Esophagus squamous epithelium (tissue), 5 donors: ENCODE measurements around the gene THSD7A. TPM values are rescaled to one million over a fixed set of nuclear protein-coding genes. Genes with fewer than 3 reads are reported as not detected.

Experiments
- DNase-seq: peaks from one replicate; lab custom pipeline; 2025; lab: John Stamatoyannopoulos, UW
- H3K27ac ChIP-seq, 4 donors: fragments of 200-600 bp; sonication (generic); one replicate each; pipeline ENCODE4 v1.5.1; 2016 to 2019; ENCODE audit warnings: mild to moderate bottlenecking in 1 of 4
- H3K27me3 ChIP-seq, 4 donors: fragments of 200-600 bp; sonication (generic); 1 replicate in 3 of 4; 2 replicates in 1 of 4; pipeline versions ENCODE4 v1.5.1 to v1.6.0; 2017 to 2021; ENCODE audit warnings: antibody characterized with exemption in 1 of 4
- H3K36me3 ChIP-seq, 3 donors: fragments of 200-600 bp; sonication (generic); one replicate each; pipeline ENCODE4 v1.5.1; 2016 to 2019
- H3K4me1 ChIP-seq, 3 donors: fragments of 200-600 bp; sonication (generic); one replicate each; pipeline ENCODE4 v1.5.1; 2017 to 2019
- H3K4me3 ChIP-seq, 4 donors: fragments of 200-600 bp; sonication (generic); 1 replicate in 3 of 4; 2 replicates in 1 of 4; pipeline ENCODE4 v1.5.1; 2016 to 2019; ENCODE audit warnings: mild to moderate bottlenecking in 2 of 4, moderate library complexity in 1 of 4
- H3K9me3 ChIP-seq, 3 donors: fragments of 200-600 bp; sonication (generic); one replicate each; pipeline ENCODE4 v1.5.1; 2016 to 2019
- POLR2A ChIP-seq, 4 donors: fragments of 450-650 bp; IDR thresholded peaks; one replicate each; pipeline ENCODE4 v1.6.1; 2017; ENCODE audit warnings: antibody characterized with exemption in 4 of 4, mild to moderate bottlenecking in 4 of 4, moderate library complexity in 3 of 4
- whole genome bisulfite sequencing, 2 donors: methylation state at CpG; one replicate each; pipeline ENCODE4 v1.1.5; 2018; 5-methylcytosine and 5-hydroxymethylcytosine counted together
- intact Hi-C: fragments of 100-400 bp; cut with DNase I; formaldehyde crosslinking; loops from one replicate; pipeline ENCODE4 v1.15.0; 2022
- total RNA-seq, 4 donors: library from RNA; depleted of rRNA; stranded (reverse); fragments of >200 nt; gene quantifications; one replicate each; pipeline ENCODE4 v1.1.0, GENCODE V29; 2016
- TF ChIP-seq, protein P1 (sequence below), 6 experiments: fragments of 450-650 bp in 4 of 6; fragments of 200-600 bp in 2 of 6; sonication (generic) in 2 of 6; IDR thresholded peaks; one replicate each; pipeline ENCODE4 v1.5.1; 2016 to 2019; ENCODE audit warnings: antibody characterized with exemption in 6 of 6, mild to moderate bottlenecking in 4 of 6, moderate library complexity in 4 of 6
- donor health status: DM: yes; HTN: yes; CAD: no.

THSD7A gene
- total RNA-seq, 4 donors from 2014 or later, result 0.57 to 2.5 (median 1.4) TPM; not detected in 1

DNA sequence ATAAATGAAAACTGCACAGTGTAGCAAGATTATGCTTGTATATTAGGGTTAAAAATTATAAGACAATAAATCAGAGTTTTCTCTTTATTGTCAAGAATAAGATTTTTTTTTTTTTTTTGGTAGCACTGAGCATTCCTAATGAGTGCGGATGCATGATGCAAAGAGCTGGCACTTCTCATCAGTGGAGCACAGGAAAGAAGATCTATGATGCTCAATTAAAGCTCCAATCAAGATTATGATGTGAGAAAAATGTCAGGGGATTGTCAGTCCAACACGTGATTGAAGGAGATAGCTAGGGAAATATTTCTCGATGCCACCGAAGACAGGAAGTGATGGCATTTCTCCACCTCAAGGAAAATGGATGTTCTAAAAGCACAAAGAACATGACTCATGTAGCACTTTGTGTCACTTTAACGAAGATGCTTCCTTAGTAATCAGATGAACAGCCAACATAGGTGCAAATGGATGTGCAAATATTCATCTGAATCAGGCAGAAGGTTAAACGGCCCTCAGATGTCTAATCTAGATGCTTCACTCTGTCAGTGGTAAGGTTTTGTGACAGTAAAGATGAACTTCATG is 240.9 kb downstream of the THSD7A start:
- intact Hi-C loops, result no loop called here
- H3K36me3 ChIP-seq, result no peaks in the 10 kb centered on the region
- TF ChIP-seq, protein P1, sequence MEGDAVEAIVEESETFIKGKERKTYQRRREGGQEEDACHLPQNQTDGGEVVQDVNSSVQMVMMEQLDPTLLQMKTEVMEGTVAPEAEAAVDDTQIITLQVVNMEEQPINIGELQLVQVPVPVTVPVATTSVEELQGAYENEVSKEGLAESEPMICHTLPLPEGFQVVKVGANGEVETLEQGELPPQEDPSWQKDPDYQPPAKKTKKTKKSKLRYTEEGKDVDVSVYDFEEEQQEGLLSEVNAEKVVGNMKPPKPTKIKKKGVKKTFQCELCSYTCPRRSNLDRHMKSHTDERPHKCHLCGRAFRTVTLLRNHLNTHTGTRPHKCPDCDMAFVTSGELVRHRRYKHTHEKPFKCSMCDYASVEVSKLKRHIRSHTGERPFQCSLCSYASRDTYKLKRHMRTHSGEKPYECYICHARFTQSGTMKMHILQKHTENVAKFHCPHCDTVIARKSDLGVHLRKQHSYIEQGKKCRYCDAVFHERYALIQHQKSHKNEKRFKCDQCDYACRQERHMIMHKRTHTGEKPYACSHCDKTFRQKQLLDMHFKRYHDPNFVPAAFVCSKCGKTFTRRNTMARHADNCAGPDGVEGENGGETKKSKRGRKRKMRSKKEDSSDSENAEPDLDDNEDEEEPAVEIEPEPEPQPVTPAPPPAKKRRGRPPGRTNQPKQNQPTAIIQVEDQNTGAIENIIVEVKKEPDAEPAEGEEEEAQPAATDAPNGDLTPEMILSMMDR (IDR thresholded peaks at IDR 0.05), result no peak
- no peak for TF ChIP-seq POLR2A (IDR thresholded peaks at IDR 0.05)
- H3K9me3 ChIP-seq, result no peaks in the 10 kb centered on the region
- no peaks in the 10 kb centered on the region for H3K27me3 ChIP-seq
- DNase-seq, result no peak
- WGBS, 2 donors, result 64 to 72% methylated on average over 6 of the region's 6 CpGs
- H3K27ac ChIP-seq, result no peak overlapping the region
- H3K4me1 ChIP-seq, result no peaks in the 10 kb centered on the region
- no peak overlapping the region for H3K4me3 ChIP-seq

DNA sequence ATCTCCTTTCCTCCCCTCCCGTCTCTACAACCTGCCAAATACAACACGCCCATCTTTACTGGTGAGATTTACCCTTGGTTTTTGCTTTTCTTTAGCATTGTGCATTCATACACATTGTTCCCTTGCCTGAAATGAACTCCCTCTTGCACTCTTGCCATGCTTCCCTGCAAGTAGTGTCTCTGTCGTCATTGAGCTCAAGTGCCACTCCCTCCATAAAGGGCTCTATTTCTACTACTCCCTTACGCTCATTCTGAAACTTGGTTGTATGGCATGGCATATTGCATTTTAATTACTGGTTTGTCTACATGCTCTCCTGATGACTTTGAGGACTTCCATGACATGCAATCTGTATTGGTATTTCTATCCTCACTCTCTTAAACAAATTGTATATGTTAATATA is 242.7 kb downstream of the THSD7A start:
- TF ChIP-seq, protein P1 (IDR thresholded peaks at IDR 0.05), result no peak
- TF ChIP-seq POLR2A (IDR thresholded peaks at IDR 0.05), result no peak
- 73 to 75% methylated on average over 4 of the region's 4 CpGs for WGBS, 2 donors
- H3K4me3 ChIP-seq, result no peak overlapping the region

DNA sequence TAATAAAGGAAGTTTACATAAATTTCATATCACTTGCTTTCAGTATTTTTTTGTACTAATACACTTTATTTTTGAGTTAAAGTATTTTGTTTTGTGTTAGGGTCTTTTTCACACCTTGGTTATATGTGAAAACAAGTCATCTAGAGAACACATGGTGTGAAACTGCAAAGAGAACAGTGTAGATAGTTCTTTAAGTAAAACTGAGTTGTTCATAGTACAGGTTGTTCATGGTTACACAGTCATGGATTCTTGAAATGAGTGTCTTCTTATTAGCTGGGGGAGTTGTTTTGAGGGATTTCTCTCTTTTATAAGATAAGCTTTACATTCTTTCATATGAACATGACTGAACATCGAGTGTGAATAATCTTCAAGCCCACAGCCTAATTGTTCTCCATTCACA is 244.2 kb downstream of the THSD7A start:
- TF ChIP-seq, protein P1 (IDR thresholded peaks at IDR 0.05), result no peak
- TF ChIP-seq POLR2A (IDR thresholded peaks at IDR 0.05), result no peak

More for the DNA sequence above, 242.7 kb downstream of the THSD7A start:
- no peaks in the 10 kb centered on the region for H3K9me3 ChIP-seq
- H3K36me3 ChIP-seq, result no peaks in the 10 kb centered on the region
- no peaks in the 10 kb centered on the region for H3K27me3 ChIP-seq
- H3K27ac ChIP-seq, result no peak overlapping the region
- DNase-seq, result no peak
- intact Hi-C loops, result no loop called here
- no peaks in the 10 kb centered on the region for H3K4me1 ChIP-seq

DNA sequence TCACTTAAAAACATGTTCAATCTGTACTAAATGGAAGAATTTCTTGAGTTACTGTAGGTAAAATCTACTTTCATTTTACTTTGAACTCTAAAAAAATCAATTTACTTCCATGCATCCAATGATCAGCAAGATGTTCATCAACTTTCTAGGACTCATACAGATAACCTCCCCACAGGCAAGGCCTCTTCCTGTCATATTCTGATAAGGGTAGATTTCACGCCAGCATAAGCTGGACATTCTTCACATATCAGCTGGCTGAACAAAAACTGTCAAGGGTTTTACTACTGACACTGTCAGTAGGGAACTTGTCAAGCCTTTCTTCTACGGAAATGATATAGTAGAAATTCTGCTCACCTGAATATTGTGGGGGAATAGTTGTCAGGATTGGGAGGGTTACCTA is 244.9 kb downstream of the THSD7A start:
- H3K9me3 ChIP-seq, result no peaks in the 10 kb centered on the region
- TF ChIP-seq POLR2A (IDR thresholded peaks at IDR 0.05), result no peak
- TF ChIP-seq, protein P1 (IDR thresholded peaks at IDR 0.05), result no peak
- no peaks in the 10 kb centered on the region for H3K4me1 ChIP-seq
- H3K4me3 ChIP-seq, result no peak overlapping the region
- H3K27ac ChIP-seq, result no peak overlapping the region
- H3K36me3 ChIP-seq, result no peaks in the 10 kb centered on the region
- intact Hi-C loops, result no loop called here
- WGBS, 2 donors, result 67 to 76% methylated on average over 2 of the region's 2 CpGs
- DNase-seq, result no peak
- no peaks in the 10 kb centered on the region for H3K27me3 ChIP-seq

More for the DNA sequence above, 244.2 kb downstream of the THSD7A start:
- Histone ChIP-seq H3K9me3 (no peaks in the 10 kb centered on the region), H3K27ac (no peak overlapping the region), H3K36me3 (no peaks in the 10 kb centered on the region), H3K4me1 (no peaks in the 10 kb centered on the region), H3K27me3 (no peaks in the 10 kb centered on the region), H3K4me3 (no peak overlapping the region)
- DNase-seq, result no peak
- intact Hi-C loops, result no loop called here
- WGBS, 2 donors, result 44 to 70% methylated on average over 1 of the region's 1 CpG

DNA sequence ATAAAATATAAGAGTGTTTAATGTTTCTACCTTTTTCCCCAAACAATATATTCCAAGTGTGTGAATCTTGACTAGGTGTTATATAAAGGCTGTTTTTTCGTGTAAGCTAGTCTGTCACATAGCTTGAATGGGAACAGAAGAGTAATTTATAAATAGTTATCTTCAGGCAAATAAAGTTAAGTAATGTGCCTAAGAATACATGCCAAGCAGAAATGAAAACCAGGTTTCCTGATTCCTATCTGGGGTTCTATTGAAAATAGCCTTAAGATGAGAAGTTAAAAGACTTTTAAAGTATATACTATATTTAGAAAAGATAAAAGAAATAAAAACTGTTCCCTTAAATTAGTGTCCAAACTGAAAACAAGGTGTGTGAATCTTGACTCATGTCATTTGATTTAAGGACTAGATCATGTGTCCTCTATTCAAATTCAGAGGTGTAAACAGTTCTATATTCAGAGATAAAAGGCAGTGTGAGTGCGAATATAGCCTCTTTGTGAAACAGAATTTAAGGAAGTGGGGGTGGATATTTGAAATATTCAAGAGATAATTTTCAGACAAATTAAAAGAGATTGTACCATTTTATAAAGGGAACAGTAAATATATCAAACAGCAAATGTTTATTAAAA is 247.5 kb downstream of the THSD7A start:
- Histone ChIP-seq H3K27me3 (no peaks in the 10 kb centered on the region), H3K27ac (no peak overlapping the region), H3K9me3 (no peaks in the 10 kb centered on the region), H3K4me3 (no peak overlapping the region), H3K36me3 (no peaks in the 10 kb centered on the region), H3K4me1 (no peaks in the 10 kb centered on the region)
- DNase-seq, result no peak
- TF ChIP-seq, protein P1 (IDR thresholded peaks at IDR 0.05), result no peak
- no peak for TF ChIP-seq POLR2A (IDR thresholded peaks at IDR 0.05)
- WGBS, 2 donors, result 51 to 52% methylated on average over 2 of the region's 2 CpGs
- intact Hi-C loops, result no loop called here
